NCI-H510A (cell line): ENCODE results near the gene C19orf44.
"Not testable (repeated sequence)": the region's sequence is repeated elsewhere in the genome, so short reads cannot be mapped to it uniquely, and the experiment has no call there.

Experiments used
- DNase-seq: peaks from one replicate; lab custom pipeline; 2025; lab: John Stamatoyannopoulos, UW

C19orf44 gene

GRCh38 chr19:16467581-16467980 is 28.6 kb upstream of the C19orf44 start:
- DNase-seq = no peak

- no peak for DNase-seq
Measured at GRCh38 chr19:16470541-16470910, 25.7 kb upstream of the C19orf44 start.

- no peak for DNase-seq
Measured at GRCh38 chr19:16470911-16471811, 25.0 kb upstream of the C19orf44 start.

GRCh38 chr19:16472559-16472899 is 23.7 kb upstream of the C19orf44 start:
- DNase-seq = not testable (repeated sequence)

- DNase-seq = no peak
Measured at GRCh38 chr19:16472992-16473391, 23.2 kb upstream of the C19orf44 start.

- no peak for DNase-seq
Measured at GRCh38 chr19:16473875-16474392, 22.3 kb upstream of the C19orf44 start.

GRCh38 chr19:16476401-16476800 is 19.8 kb upstream of the C19orf44 start:
- no peak for DNase-seq

GRCh38 chr19:16477311-16477710 is 18.9 kb upstream of the C19orf44 start:
- DNase-seq = no peak

GRCh38 chr19:16482745-16483144 is 13.4 kb upstream of the C19orf44 start:
- DNase-seq = no peak

GRCh38 chr19:16486476-16486875 is 9.7 kb upstream of the C19orf44 start:
- DNase-seq = not testable (repeated sequence)

- DNase-seq = no peak
Measured at GRCh38 chr19:16496613-16496983, 404 bp downstream of the C19orf44 start.

- DNase-seq = no peak
Measured at GRCh38 chr19:16497042-16497441, 848 bp downstream of the C19orf44 start.

GRCh38 chr19:16497837-16498236 is 1.6 kb downstream of the C19orf44 start:
- DNase-seq = no peak

GRCh38 chr19:16504271-16504670 is 8.1 kb downstream of the C19orf44 start:
- DNase-seq = no peak

GRCh38 chr19:16506161-16506560 is 10.0 kb downstream of the C19orf44 start:
- not testable (repeated sequence) for DNase-seq

- DNase-seq = no peak
Measured at GRCh38 chr19:16506961-16507360, 10.8 kb downstream of the C19orf44 start.

GRCh38 chr19:16508546-16508945 is 12.4 kb downstream of the C19orf44 start:
- no peak for DNase-seq

- no peak for DNase-seq
Measured at GRCh38 chr19:16509141-16510061, 13.2 kb downstream of the C19orf44 start.

GRCh38 chr19:16512611-16513010 is 16.4 kb downstream of the C19orf44 start:
- DNase-seq = not testable (repeated sequence)

GRCh38 chr19:16514383-16515019 is 18.3 kb downstream of the C19orf44 start:
- DNase-seq = no peak

GRCh38 chr19:16516381-16516780 is 20.2 kb downstream of the C19orf44 start:
- DNase-seq = no peak

- no peak for DNase-seq
Measured at GRCh38 chr19:16516923-16517610, 20.9 kb downstream of the C19orf44 start.
